ENCODE measurements around the gene ARHGAP24.
A peak's percentile ranks its signal among the peaks of the same experiment; 100 is the strongest.

Gene ARHGAP24

DNA sequence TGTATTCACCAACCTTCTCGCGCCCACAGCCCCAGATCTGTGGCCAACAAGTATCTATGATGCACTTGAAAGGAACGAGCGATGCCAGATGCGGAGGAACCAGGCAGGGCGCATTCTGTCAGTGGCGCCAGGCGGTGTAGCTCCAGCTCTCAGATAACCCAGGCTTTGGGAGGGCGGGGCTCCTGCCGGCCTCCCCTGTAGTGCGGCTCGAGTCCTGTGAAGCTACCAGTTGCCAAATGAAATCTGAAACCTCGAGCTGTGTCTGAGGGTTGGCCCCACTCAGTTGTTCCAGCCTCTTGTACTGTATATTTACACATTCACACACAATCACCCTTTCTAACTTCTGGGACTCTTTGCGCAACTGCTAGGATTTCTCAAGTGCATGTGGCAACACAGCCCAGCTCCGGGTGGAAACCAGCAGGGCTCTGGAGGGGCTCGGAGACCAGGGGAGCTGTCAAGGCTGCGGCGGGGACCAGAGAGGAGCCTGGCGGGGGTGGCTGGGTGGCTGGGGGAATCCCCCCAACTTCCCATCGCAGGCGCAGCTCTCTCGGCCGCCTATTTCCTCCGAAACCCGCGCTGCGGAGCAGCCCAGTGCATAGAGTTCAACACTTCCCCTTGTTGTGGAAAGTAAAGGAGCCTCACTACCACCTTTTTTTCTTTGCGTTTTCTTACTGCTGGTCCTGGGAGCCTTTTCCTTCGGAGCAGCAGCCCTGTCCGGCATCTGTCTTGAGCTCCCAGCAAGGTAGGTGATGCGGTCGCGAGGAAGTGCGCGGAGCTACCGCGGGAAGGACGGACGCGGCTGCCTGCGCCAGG lies at the start of gene ARHGAP24:
Gene ARHGAP24 (plus strand): TSS at position 333 of the 813 bp plus-strand sequence.
- H3K27ac Mint-ChIP-seq = no peak within 1 kb of the TSS
- H3K9me3 Mint-ChIP-seq = peaks cover 4% of the 10 kb centered on the region
- H3K36me3 Mint-ChIP-seq = no peaks in the 10 kb centered on the region
- peak; percentile 70 for ATAC-seq
- H3K4me3 Mint-ChIP-seq = peak within 1 kb of the TSS; percentile 18
- H3K4me1 Mint-ChIP-seq = no peaks in the 10 kb centered on the region
- DNase-seq (ENCODE audit: low spot score in 2 of 2) = no peak

DNA sequence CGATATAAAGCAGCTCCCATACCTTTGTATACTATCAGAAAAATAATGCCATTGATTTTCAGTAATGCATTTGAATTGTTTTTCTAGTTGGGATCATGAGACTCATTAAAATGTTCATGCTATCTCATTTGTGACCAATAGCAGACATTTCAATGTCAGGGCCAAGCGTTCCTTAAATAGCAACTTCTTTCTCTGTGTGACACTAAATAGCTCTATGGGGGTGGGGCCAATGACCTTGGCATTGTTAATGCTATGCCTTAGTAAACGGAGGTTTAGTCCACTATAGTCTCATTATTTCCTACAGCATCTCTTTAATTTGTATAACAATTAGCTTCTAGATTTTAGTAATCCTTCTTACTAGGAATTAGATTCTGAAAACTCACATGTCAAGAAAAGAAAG lies 48.6 kb upstream of the ARHGAP24 start:
- H3K4me1 Mint-ChIP-seq = no peaks in the 10 kb centered on the region
- DNase-seq (ENCODE audit: low spot score in 2 of 2) (no peak), ATAC-seq (no peak)
- no peak overlapping the region for H3K4me3 Mint-ChIP-seq
- peaks cover 6% of the 10 kb centered on the region for H3K9me3 Mint-ChIP-seq
- H3K36me3 Mint-ChIP-seq = no peaks in the 10 kb centered on the region
- no peak overlapping the region for H3K27ac Mint-ChIP-seq

DNA sequence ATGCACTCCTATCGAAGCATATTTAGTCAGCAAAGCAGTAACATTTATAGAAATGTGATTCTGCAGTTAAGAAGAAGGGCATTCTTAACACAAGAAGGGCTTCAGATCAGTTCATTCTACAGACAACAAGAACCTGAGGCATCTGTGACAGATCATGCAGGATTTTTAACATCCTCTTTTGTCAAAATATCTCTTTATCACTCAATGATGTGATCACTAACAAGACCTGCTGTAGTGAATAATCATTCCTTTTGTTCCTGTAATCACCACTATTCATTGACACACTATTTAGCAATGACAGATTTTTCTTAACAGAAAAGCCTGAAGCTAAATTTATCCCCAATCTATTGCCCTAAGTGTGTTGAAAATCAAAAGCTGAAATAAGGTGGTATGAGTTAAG lies 47.8 kb upstream of the ARHGAP24 start:
- H3K27ac Mint-ChIP-seq = no peak overlapping the region
- DNase-seq (ENCODE audit: low spot score in 2 of 2) (no peak), ATAC-seq (no peak)
- H3K4me1 Mint-ChIP-seq = no peaks in the 10 kb centered on the region
- H3K36me3 Mint-ChIP-seq = no peaks in the 10 kb centered on the region
- H3K9me3 Mint-ChIP-seq = peaks cover 4% of the 10 kb centered on the region
- H3K4me3 Mint-ChIP-seq = no peak overlapping the region

DNA sequence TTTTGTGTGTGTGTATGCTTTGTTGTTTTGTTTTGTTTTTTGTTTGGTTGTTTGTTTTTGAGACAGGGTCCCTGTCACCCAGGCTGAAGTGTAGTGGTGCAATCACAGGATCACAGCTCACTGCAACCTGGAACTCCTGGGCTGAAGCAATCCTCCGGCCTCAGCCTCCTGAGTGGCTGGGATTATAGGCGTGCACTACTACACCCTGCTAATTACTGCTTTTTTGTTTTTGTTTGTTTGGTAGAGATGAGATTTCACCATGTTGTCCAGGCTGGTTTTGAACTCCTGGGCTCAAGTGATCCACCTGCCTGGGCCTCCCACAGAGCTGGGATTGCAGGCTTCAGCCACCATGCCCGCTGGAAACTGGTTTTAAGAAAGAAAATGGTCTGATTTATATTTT lies 44.7 kb upstream of the ARHGAP24 start:
- Mint-ChIP-seq H3K4me3 (no peak overlapping the region), H3K4me1 (no peaks in the 10 kb centered on the region), H3K36me3 (no peaks in the 10 kb centered on the region), H3K9me3 (peaks cover 4% of the 10 kb centered on the region), H3K27ac (no peak overlapping the region)
- DNase-seq (ENCODE audit: low spot score in 2 of 2) (no peak), ATAC-seq (no peak)

DNA sequence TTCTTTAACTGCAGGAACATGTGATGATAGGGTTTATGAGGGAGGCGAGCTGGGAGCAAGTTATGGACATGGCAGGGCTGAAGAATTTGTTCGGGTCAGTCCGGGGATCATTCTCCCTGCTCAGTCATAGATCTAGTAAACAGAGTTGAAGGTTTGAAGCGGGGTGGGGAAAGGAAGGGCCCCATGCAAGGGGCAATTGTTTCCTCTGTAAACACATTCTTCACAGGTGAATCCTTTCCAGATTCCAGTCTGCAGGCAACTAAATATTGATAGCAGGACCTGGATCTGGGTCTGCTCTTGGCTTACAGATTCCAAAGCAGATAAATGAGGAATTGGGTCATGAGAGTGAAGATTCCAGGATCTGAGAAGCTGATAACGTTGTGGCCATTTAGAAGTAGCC lies 44.3 kb upstream of the ARHGAP24 start:
- H3K4me1 Mint-ChIP-seq = no peaks in the 10 kb centered on the region
- H3K27ac Mint-ChIP-seq = no peak overlapping the region
- ATAC-seq (no peak), DNase-seq (ENCODE audit: low spot score in 2 of 2) (no peak)
- H3K9me3 Mint-ChIP-seq = peaks cover 4% of the 10 kb centered on the region
- no peaks in the 10 kb centered on the region for H3K36me3 Mint-ChIP-seq
- H3K4me3 Mint-ChIP-seq = no peak overlapping the region

DNA sequence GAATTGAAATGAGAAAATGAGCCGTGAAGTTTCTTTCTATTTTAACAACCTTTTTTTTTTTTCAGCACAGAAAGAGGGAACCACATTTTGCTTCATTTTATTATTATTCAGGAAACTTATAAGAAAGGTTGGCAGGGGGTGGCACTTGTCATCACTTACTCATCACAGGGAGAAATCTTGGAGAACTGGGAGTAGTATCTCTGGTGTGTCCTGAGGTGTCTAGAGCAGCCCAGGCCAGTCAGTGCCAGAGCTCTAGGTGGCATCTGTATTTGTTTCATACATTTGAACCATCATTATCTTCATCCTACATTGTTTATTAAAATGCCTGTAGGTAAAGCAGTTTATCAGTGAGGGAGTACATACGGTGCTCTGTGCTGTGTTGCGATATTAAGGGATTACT lies 43.8 kb upstream of the ARHGAP24 start:
- Mint-ChIP-seq H3K9me3 (peaks cover 4% of the 10 kb centered on the region), H3K4me3 (no peak overlapping the region), H3K27ac (no peak overlapping the region), H3K4me1 (no peaks in the 10 kb centered on the region), H3K36me3 (no peaks in the 10 kb centered on the region)
- ATAC-seq (no peak), DNase-seq (ENCODE audit: low spot score in 2 of 2) (no peak)

DNA sequence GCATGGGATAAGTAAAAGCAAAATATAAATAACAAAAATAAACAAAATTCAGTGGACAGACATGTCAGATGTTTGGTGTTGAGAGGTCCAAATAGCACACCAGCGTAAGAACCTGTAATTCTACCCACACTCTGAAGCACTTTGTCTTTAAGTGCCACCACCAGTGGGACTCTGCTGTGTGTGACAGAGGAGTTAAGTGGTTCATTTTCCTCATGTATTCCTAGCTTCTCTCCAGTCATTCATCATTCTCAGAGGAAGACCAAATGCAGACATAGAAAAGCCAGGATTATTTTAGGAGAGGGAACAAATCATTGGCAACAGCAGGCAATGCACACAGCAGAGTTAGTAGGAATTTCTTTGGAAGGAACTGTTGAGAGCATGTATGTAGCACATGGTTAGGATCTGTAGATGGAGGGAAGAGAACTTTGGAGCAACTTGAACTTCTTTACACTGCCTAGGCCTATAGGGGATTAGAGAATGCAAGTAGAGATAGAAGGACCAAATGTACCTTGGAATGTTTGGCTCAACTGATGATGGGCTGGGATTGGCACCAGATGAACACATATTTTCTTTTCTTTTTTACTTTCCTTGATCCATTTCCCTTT lies 43.0 kb upstream of the ARHGAP24 start:
- Mint-ChIP-seq H3K4me1 (no peaks in the 10 kb centered on the region), H3K4me3 (no peak overlapping the region), H3K9me3 (peaks cover 4% of the 10 kb centered on the region), H3K27ac (no peak overlapping the region), H3K36me3 (no peaks in the 10 kb centered on the region)
- DNase-seq (ENCODE audit: low spot score in 2 of 2) (no peak), ATAC-seq (no peak)

DNA sequence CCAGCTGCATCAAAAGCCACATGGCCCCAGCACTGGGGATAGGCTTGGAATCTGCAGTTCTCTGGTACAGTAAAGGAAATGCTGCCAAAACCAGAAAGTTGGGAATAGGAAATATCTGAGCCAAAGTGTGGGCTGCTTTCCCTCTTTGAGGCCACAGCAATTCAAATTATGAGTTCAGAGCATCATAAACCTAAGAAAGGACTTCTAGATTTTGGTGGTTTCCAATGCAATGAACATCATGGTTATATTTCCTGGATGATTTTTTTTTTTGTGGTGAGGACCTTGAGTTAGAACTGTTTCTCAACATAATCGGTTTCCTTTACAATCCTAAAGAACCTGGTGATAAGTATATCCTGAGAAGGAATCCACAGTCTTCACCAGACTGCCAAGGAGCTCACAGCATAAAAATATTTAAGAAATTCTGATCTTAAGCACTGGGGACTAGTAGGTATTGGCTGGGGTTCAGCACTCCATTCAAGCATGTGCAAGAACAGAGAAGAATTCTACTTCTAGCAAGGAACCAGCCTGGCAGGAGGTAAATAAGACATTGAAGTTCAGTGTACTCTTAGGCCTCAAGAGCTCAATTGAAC lies 29.8 kb upstream of the ARHGAP24 start:
- H3K4me1 Mint-ChIP-seq = no peaks in the 10 kb centered on the region
- H3K36me3 Mint-ChIP-seq = no peaks in the 10 kb centered on the region
- peaks cover 3% of the 10 kb centered on the region for H3K9me3 Mint-ChIP-seq
- no peak for ATAC-seq
- no peak for DNase-seq (ENCODE audit: low spot score in 2 of 2)
- H3K27ac Mint-ChIP-seq = no peak overlapping the region
- H3K4me3 Mint-ChIP-seq = no peak overlapping the region

DNA sequence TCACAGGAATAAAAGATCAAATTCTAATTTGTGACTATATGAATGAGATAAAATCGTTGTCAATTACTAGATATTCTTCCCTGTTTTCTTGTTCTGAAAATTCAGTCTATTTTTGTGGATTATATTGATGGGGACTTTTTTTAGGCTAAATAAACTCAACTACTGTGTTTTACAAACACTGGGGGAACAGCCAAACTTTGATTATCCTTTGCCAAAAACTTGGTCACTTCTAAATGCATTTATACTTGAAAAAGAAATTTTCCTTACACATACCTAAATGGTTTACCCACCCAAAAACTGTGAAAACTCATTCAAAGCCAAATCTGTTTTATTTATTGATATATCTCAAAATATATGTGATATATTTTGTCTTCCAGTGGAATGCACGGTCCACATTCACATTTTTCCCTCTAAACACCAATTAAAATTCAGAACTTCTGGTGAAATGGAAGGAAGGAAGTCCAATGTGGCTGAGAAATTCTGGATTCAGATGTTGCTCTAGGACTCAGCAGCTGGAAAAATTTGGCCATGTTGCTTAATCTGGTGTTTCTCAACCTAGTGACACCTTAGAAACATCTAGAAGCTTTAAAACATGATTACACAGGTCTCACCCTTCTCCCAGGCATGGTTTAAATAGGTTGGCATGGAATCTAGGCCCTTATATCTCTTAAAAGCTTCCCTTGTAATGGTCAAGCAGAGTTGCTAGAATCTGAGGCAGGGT lies 28.6 kb upstream of the ARHGAP24 start:
- Mint-ChIP-seq H3K4me3 (no peak overlapping the region), H3K27ac (no peak overlapping the region), H3K4me1 (no peaks in the 10 kb centered on the region), H3K9me3 (no peaks in the 10 kb centered on the region), H3K36me3 (no peaks in the 10 kb centered on the region)
- ATAC-seq (no peak), DNase-seq (ENCODE audit: low spot score in 2 of 2) (no peak)

DNA sequence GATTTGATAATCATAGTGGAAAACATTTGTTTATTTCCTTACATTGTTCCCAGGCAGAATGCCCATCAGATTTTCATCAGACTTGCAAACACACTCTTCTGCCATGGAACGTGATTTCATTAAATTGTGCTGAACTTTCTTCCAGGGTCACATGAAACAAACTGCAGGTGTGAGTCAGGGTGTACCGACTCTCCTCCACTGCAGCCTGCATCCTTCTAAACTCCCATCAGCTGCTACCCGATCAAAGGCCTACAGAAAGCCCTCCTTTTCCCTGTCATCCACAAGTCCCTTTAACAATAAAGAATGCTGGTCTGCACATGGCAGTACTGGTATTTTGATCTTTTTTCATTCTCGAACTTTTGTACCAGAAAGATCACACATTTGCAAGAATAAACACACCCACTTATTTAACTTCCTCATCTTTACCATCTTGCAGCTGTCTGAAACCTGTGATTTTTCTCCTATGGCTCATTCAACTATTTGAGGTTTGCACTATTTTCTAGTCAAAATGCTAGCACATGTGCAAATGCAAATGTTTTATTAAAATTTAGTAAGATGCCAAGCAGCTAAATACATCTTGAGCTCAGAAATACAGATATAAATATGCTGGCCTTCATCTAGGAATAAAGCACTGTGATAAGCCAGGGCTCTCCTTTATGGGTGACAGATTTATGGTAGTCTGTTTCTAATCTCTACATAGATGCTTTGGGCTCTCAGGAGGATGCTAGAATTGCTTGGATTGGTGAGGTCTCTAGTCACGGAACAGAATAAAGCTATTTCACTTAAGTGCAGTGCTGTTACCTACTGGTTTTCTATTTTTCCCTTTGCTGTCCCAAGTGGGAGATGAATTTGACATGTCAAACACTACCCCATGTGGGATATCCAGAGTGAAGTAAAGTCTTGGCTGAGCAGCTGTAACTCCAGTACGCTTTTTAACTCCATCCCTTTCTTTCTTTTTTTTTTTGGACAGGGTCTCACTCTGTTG lies 25.8 kb upstream of the ARHGAP24 start:
- Mint-ChIP-seq H3K9me3 (peaks cover 7% of the 10 kb centered on the region), H3K4me1 (no peaks in the 10 kb centered on the region), H3K27ac (no peak overlapping the region), H3K36me3 (no peaks in the 10 kb centered on the region), H3K4me3 (no peak overlapping the region)
- ATAC-seq = no peak
- DNase-seq (ENCODE audit: low spot score in 2 of 2) = no peak

DNA sequence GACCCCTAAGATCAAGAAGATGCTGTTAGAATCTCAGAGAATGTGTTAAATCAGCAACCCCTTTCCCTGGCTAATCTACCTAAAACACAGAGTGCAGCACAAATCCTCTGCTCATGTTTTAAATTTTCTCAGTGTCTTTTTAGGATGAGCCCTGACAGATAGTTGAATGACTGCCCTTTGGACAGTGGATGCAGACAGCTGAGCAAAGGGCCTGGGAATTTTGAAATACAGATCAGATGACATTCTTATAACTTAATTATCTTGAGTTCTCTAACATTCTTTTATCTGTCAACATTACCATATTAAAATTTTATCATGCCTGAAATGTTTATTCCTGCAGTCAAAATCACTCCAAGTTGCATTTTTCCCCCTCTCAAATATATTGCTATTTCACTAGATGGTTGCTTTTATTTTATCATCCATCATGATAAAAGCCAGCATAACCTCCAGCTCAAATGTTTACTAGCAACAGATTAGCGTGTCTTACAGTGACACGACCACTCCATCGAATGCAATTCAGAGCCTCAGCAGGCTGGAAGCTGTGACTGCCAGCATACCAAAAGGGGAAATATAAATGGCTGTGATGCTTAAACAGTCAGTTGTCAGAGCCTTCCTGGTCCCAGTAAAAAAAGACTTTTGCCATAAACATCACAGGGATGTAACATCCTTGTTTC lies 22.8 kb upstream of the ARHGAP24 start:
- peaks cover 7% of the 10 kb centered on the region for H3K9me3 Mint-ChIP-seq
- DNase-seq (ENCODE audit: low spot score in 2 of 2) (no peak), ATAC-seq (no peak)
- H3K36me3 Mint-ChIP-seq = no peaks in the 10 kb centered on the region
- H3K4me1 Mint-ChIP-seq = no peaks in the 10 kb centered on the region
- H3K4me3 Mint-ChIP-seq = no peak overlapping the region
- no peak overlapping the region for H3K27ac Mint-ChIP-seq

DNA sequence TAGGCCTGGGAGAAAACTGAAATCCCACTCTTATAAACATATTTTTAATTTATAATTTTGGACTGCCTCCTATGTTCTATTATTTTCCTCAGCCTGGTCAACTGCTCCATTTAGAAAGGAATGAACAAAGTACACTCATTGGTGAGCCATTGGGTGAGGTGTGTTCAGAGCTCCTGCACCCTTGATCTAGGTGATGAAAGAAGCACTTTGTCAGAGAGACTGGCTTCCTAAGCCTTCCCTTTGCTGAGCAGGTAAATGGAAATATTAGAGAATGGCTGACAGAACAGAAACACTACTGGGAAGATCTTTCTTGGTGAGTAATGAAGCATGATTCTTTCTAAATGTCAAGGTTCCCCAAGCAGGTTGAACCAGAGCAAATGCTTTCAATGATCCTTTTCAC lies 19.0 kb upstream of the ARHGAP24 start:
- no peak for DNase-seq (ENCODE audit: low spot score in 2 of 2)
- no peak overlapping the region for H3K27ac Mint-ChIP-seq
- no peaks in the 10 kb centered on the region for H3K36me3 Mint-ChIP-seq
- H3K9me3 Mint-ChIP-seq = peaks cover 17% of the 10 kb centered on the region
- no peak overlapping the region for H3K4me3 Mint-ChIP-seq
- ATAC-seq = no peak
- no peaks in the 10 kb centered on the region for H3K4me1 Mint-ChIP-seq

DNA sequence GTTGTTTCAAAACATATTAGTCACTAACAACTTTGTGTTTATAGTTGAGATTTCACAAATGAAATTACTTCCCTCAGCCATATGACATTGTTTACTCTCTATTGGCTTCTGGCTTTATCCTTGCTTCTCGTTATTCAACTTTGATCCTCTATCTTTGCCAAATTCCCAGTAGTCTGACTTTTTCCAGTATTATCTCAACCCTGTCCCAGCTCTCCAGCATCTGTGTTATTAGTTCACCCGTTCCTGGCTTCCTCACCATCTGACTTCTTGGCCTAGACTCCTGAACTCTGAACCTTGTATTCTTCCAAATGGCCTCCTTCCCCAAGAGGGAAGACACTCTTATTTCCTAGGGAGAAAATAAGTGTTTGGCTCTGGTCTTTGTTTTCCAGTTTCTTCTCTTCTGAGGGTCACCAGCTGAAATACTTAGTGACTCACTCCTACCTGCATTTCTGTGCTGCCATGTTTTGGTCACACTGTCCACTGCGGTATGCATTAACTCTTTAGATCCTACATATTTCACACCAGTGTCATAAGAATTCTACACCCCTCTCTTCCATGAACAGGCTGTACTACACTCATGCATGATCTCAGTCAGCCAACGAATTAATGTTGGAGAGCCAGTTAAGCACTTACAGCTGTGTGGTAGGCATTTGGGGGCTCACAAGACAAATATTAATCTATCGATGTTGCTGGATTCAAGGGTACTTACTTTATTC lies 17.0 kb upstream of the ARHGAP24 start:
- H3K27ac Mint-ChIP-seq = no peak overlapping the region
- no peaks in the 10 kb centered on the region for H3K36me3 Mint-ChIP-seq
- no peaks in the 10 kb centered on the region for H3K4me1 Mint-ChIP-seq
- ATAC-seq (no peak), DNase-seq (ENCODE audit: low spot score in 2 of 2) (no peak)
- peaks cover 17% of the 10 kb centered on the region for H3K9me3 Mint-ChIP-seq
- H3K4me3 Mint-ChIP-seq = no peak overlapping the region

DNA sequence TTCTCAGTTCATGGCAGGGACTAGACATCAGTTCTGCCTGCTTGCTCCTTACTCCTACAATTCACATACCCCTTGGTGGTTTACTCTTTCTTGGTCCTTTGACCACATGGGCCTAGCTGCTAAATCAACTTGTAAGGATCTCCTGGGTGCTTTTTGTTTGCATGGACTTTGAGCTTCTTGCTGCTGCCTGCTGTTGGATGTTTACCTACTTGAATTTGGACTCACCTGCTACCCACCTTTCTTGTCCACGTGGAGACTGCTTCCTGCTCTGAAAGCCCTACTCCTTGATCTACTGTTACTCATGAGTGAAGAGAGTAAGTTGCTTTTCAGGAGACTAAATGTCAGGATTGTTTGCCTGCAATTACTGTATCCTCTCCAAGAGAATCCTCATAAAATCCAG lies 15.2 kb upstream of the ARHGAP24 start:
- ATAC-seq (no peak), DNase-seq (ENCODE audit: low spot score in 2 of 2) (no peak)
- no peaks in the 10 kb centered on the region for H3K4me1 Mint-ChIP-seq
- no peaks in the 10 kb centered on the region for H3K36me3 Mint-ChIP-seq
- H3K27ac Mint-ChIP-seq = no peak overlapping the region
- H3K9me3 Mint-ChIP-seq = peaks cover 10% of the 10 kb centered on the region
- H3K4me3 Mint-ChIP-seq = no peak overlapping the region
